Activated T-cell treated with anti-CD3 and anti-CD28 coated beads for 1 hour (primary cell): ENCODE data around the gene NFYC.

Experiments used
- DNase-seq: peaks from one replicate; pipeline ENCODE4 v3.0.0-alpha.2; 2020; ENCODE audit warnings: low read depth

NFYC gene

GRCh38 chr1:40739455-40740008 is 48.0 kb downstream of the NFYC start:
- no peak for DNase-seq

DNA sequence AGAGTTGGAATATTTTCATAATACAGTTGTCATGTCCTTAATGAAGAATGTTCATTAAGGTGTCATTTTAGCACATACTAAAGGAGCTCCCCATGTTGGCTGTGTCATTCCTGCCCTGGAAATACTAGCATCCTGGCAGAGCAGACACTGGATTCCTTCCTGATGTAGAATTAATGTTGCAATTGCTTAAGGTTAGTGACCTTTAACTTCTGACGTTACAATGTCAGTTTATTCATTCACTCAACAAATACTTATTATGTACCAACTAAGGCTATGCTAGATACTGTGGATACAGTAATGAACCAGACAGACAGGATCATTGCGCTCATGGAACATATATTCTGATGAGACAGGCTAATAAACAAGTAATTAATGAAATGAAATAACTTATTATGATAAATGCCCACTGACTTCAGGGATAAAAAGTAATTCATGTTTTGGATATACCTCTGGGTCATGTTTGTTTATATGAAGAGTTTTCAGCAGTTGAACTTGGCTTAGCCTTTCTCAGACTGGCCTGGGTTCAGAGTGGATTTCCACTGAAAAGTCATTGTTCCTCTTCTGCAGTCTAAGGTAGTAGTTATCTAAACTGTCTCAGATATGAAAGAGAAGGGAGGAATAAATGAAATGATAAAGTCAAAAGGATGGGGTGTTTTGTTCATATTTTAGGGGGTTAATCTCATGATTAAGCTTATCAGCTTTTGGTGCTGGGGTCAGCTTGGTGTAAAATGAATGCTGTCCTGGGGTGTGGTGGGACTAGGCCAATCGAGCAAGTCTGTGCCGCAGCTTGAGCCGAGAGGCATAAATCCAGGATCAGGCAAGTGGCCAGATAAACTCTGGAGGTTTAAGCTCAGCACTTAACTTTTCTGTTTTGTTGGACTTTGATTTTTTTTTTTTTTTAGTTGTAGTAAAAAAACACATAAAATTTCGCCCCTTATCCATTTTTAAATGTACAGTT is 48.8 kb downstream of the NFYC start:
- no peak for DNase-seq

DNA sequence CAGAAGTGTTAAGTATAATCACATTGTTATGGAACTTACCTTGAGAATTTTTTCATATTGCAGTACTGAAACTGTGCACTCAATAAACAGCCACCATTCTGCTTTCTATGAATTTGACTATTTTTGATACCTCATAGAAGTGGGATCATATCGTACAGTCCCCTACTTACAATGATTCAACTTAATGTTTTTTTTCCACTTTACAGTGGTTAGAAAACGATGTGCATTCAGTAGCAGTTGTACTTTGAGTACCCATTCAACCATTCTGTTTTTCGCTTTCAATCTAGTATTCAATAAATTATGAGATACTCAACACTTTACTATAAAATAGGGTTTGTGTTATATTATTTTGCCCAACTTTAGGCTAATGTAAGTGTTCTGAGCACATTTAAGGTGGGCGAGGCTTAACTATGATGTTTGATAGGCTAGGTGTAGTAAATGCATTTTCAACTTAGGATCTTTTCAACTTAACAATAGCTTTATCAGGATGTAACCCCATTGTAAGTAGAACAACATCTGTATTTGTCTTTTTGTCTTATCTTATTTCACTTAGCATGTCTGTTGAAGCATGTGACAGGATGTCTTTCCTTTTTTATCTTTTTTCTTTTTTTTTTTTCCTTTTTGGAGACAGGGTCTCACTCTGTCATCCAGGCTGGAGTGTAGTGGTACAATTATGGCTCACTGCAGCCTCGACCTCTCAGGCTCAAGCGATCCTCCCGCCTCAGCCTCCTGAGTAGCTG is 49.7 kb downstream of the NFYC start:
- no peak for DNase-seq

DNA sequence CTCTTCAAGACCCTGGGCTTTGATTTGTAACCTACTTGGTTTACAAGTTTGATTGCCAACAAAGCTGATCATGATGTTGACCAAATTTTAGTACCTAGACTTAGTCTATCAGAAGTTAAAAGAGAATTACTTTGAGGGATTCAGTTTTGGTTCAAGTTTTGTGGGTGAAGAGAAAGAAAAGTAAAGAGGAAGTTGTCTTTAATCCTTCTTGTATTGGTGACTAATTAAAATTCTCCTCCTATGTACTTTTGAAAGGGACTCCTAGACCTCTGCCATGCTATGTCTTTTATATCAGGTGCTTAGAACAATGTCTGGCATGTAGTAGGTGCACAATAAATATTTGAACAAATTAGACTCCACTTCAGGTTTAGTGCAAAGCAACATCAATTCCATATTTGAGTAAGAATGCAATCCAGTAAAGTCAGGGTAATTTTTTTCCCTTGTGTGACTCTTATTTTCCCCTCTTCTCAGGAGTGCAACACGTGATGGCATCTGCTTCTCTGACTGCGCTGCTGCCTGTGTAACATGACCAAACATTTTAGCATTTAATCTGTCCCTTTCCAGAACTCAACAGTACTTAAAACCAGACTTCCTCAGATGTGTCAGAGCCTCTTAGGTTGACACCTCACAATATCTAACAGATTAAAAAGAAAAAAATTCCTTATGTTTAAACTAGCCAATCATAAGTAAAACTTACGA is 51.0 kb downstream of the NFYC start:
- DNase-seq = no peak

- no peak for DNase-seq
Observed at GRCh38 chr1:40743452-40743851, 51.9 kb downstream of the NFYC start.

DNA sequence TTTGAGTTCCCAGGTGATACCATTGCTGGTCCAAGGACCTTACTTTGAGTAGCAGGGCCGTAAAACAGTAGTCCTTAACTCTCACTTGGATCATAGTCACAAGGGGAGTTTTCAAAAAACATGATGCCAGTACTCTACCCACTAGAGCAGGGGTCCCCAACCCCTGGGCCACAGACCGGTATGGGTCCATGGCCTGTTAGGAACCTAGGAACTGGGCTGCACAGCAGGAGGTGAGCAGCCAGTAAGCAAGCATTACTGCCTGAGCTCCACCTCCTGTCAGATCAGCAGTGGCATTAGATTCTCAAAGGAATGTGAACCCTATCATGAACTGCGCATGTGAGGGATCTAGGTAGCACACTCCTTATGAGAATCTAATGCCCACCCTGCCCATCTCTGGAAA is 52.4 kb downstream of the NFYC start:
- no peak for DNase-seq

GRCh38 chr1:40745176-40745575 is 53.7 kb downstream of the NFYC start:
- DNase-seq = no peak

- DNase-seq = no peak
Observed at GRCh38 chr1:40746344-40747090, 55.0 kb downstream of the NFYC start.

DNA sequence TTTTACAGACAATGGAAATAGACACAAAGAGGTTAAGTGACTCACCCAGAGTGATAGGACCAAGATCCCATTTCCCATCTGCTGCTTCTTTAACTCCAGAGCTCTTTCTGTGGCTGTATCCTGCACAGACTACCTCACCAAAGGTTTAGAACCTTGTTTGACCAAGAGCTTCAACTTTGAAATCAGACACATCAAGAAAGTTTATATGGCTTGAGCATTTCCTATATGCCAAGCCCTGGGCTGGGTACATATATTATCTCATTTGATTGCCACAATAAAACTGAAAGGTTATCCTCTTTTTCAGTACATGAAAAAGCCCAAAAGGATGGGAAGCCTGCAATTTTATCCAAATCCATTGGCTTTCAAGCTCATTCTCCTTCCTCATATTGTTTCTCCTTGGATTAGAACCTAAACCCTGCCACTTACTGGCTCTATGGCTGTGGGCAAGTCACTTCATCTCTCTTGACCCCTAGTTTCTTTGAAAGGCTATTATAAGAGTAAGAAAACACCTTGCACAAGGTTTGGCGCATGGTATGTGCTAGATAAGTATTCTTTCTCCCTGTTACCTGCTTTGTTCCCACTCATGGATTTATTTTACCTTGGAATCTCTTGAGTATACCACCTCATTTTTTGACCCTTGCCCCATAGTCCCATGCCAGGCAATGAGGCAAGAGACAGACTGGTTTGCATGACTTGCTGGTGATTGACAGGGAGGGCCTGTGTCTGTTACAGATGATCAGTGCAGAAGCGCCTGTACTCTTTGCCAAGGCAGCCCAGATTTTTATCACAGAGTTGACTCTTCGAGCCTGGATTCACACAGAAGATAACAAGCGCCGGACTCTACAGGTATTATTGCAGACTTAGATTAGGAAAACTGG is 57.6 kb downstream of the NFYC start:
- no peak for DNase-seq

DNA sequence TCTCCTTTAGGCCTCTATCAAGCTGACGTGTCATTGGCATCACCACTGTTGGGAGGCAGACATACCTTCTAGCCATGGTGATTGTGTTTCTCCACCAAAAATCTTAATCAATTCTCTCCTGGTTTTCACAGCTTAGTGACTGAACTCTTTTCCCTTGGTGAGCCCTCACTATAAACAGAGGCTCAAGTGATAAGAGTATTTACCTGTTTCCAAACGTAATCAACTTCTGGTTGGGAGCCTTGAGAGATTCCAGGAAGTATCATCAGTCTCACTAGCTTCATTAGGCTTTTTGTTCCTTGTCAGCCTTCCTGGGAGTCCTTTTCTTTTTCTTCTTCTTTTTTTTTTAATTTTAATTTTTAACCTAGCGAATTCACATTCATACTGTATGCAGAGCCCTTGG is 58.3 kb downstream of the NFYC start:
- no peak for DNase-seq

GRCh38 chr1:40750451-40750908 is 59.0 kb downstream of the NFYC start:
- no peak for DNase-seq

GRCh38 chr1:40751802-40752201 is 60.3 kb downstream of the NFYC start:
- no peak for DNase-seq

- no peak for DNase-seq
Observed at GRCh38 chr1:40753142-40753882, 61.8 kb downstream of the NFYC start.

DNA sequence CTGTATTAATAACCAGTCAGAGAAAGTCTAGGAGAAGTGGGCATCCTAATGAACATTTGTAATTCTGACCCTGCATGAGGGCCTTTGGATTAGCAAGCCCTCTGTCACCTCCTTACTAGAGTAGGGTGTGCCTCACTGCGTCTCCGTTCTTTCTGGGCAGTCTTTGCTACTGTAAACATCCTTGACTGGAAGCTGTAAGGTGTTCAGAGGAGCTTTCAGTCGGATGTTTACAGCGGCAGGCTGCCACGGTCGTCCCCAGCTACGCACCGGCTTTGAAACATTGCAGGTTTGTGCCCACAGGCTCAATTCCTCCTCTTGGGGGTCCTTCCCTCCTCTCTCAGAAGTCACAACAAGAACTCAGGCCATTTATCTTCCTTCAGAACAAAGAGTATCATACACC is 62.7 kb downstream of the NFYC start:
- no peak for DNase-seq

DNA sequence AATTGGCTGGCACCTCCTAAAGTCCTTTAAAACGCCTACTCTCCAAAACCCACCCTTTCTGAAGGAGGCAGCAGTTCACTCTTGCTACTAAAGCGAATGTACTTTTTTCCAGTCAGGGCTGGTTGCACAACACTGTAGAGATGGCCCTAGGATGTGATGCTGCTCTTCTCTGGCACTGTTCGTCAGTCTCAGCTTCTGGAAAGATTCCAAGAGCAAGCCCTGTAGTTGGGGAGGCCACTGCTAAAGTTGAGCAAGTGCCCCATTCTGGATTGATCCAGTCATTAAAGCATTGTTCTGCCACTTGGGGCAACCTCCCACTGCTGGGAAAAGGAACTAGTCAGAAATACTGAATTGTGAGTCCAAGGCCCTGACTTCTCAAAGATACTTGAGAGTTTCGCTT is 63.6 kb downstream of the NFYC start:
- no peak for DNase-seq

GRCh38 chr1:40756523-40756922 is 65.0 kb downstream of the NFYC start:
- DNase-seq = no peak

- no peak for DNase-seq
Observed at GRCh38 chr1:40757084-40757483, 65.6 kb downstream of the NFYC start.

DNA sequence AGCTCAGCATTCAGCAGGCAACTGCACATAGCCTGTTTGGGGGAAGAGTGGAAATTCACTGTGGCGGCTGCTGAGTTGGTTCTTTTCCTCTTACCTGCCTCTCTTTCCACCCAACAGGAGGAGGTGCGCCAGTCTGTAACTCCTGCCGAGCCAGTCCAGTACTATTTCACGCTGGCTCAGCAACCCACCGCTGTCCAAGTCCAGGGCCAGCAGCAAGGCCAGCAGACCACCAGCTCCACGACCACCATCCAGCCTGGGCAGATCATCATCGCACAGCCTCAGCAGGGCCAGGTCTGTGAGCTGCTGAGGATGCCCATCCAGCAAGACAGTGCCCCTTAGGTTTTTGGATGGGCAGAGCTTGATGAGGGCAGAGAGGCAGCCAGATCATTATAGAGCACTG is 66.5 kb downstream of the NFYC start:
- DNase-seq = no peak

GRCh38 chr1:40758578-40759343 is 67.3 kb downstream of the NFYC start:
- no peak for DNase-seq
